B cell (primary cell): ENCODE measurements around the gene TENM4. TPM values are rescaled to one million over a fixed set of nuclear protein-coding genes. Genes with fewer than 3 reads are reported as not detected.

Experiments
- ATAC-seq: fragments of 200-7000 bp; cut with Tn5 transposase; one replicate; pipeline ENCODE4 v1.10.0; 2021; ENCODE audit warnings: low read depth, mild to moderate bottlenecking, moderate number of reproducible peaks, moderate library complexity
- CTCF ChIA-PET: fragments of 350-600 bp; sonication (Branson Sonifier 250); formaldehyde crosslinking; loops from one replicate; lab custom pipeline; 2021; ENCODE audit warnings: antibody characterized with exemption, inconsistent platforms; lab: Charles Lee
- POLR2A ChIA-PET: fragments of 350-600 bp; sonication (Branson Sonifier 250); formaldehyde crosslinking; loops from one replicate; lab custom pipeline; 2021; ENCODE audit warnings: antibody characterized with exemption; lab: Charles Lee
- DNase-seq: peaks from one replicate; pipeline ENCODE4 v3.0.0; 2013
- H2AFZ ChIP-seq: 2 replicates; pipeline ENCODE4 v1.6.1; 2012; ENCODE audit warnings: mild to moderate bottlenecking, low read depth, low read length; ENCODE audit not compliant: insufficient read depth, poor library complexity, severe bottlenecking
- H3K27ac ChIP-seq, 2 donors: 1 replicate in 1 of 2; 2 replicates in 1 of 2; pipeline ENCODE4 v1.5.1; 2012 to 2013; ENCODE audit warnings: low read length in 2 of 2, mild to moderate bottlenecking in 2 of 2, moderate library complexity in 1 of 2
- H3K27me3 ChIP-seq, 4 experiments: fragments of 200-600 bp in 1 of 4; sonication (generic) in 1 of 4; replicated peaks in 1 of 4; 1 replicate in 2 of 4; 2 replicates in 2 of 4; pipeline versions ENCODE4 v1.6.1 to v1.7.0; 2013 to 2016; ENCODE audit warnings: low read length in 3 of 4, mild to moderate bottlenecking in 2 of 4, mixed read lengths in 1 of 4, moderate library complexity in 1 of 4; ENCODE audit not compliant: insufficient read depth in 4 of 4, control insufficient read depth in 3 of 4; ENCODE audit errors: control extremely low read depth in 1 of 4
- H3K36me3 ChIP-seq, 2 experiments: replicated peaks in 1 of 2; 1 replicate in 1 of 2; 2 replicates in 1 of 2; pipeline versions ENCODE4 v1.6.1 to v1.7.1; 2013; ENCODE audit warnings: low read length in 1 of 2; ENCODE audit not compliant: insufficient read depth in 2 of 2, control insufficient read depth in 1 of 2; ENCODE audit errors: control extremely low read depth in 1 of 2, extremely low read depth in 1 of 2
- H3K4me1 ChIP-seq, 2 donors: fragments of 200-600 bp in 1 of 2; sonication (generic) in 1 of 2; 1 replicate in 1 of 2; 2 replicates in 1 of 2; pipeline versions ENCODE4 v1.5.1 to v1.6.1; 2013 to 2017; ENCODE audit warnings: low read length in 2 of 2; ENCODE audit not compliant: control insufficient read depth in 2 of 2, insufficient read depth in 2 of 2
- H3K4me2 ChIP-seq: replicated peaks from 2 replicates; pipeline ENCODE3; 2012; ENCODE audit warnings: mild to moderate bottlenecking, low read depth, low read length; ENCODE audit not compliant: poor library complexity, severe bottlenecking
- H3K4me3 ChIP-seq, 5 experiments: fragments of 200-600 bp in 1 of 5; sonication (generic) in 1 of 5; 1 replicate in 3 of 5; 2 replicates in 2 of 5; pipeline versions ENCODE4 v1.5.1 to v1.7.0; 2011 to 2016; ENCODE audit warnings: low read length in 4 of 5, mild to moderate bottlenecking in 4 of 5, low read depth in 2 of 5, control low read depth in 1 of 5, moderate library complexity in 1 of 5; ENCODE audit not compliant: insufficient read depth in 1 of 5; ENCODE audit errors: control extremely low read depth in 1 of 5, extremely low read depth in 1 of 5
- H3K79me2 ChIP-seq: fragments of 200-600 bp; sonication (generic); one replicate; pipeline ENCODE4 v1.6.0; 2016; ENCODE audit warnings: low read length; ENCODE audit not compliant: control insufficient read depth, insufficient read depth
- H3K9ac ChIP-seq: fragments of 200-600 bp; sonication (generic); 2 replicates; pipeline ENCODE4 v1.6.1; 2017; ENCODE audit warnings: mild to moderate bottlenecking, low read length, moderate library complexity
- H3K9me3 ChIP-seq, 3 donors: one replicate each; pipeline versions ENCODE4 v1.6.1 to v1.7.1; 2013; ENCODE audit warnings: low read length in 2 of 3; ENCODE audit not compliant: control insufficient read depth in 2 of 3, insufficient read depth in 1 of 3; ENCODE audit errors: control extremely low read depth in 1 of 3
- H4K20me1 ChIP-seq: 2 replicates; pipeline ENCODE4 v1.6.0; 2012; ENCODE audit warnings: mild to moderate bottlenecking, low read length; ENCODE audit not compliant: insufficient read depth, control insufficient read depth, poor library complexity, severe bottlenecking
- H3K27ac Mint-ChIP-seq: one replicate; pipeline ENCODE4 v1.8.0; 2021; ENCODE audit warnings: mixed read lengths
- H3K27me3 Mint-ChIP-seq: one replicate; pipeline ENCODE4 v1.8.0; 2021; ENCODE audit warnings: mixed read lengths
- H3K4me1 Mint-ChIP-seq: one replicate; pipeline ENCODE4 v1.8.0; 2021; ENCODE audit warnings: mixed read lengths
- H3K4me3 Mint-ChIP-seq: one replicate; pipeline ENCODE4 v1.8.0; 2021; ENCODE audit warnings: mixed read lengths
- H3K9me3 Mint-ChIP-seq: one replicate; pipeline ENCODE4 v1.8.0; 2022; ENCODE audit warnings: mixed read lengths; ENCODE audit not compliant: insufficient read depth
- EZH2 ChIP-seq: IDR thresholded peaks from 2 replicates; pipeline ENCODE4 v1.6.1; 2012; ENCODE audit warnings: borderline replicate concordance, low read depth, mild to moderate bottlenecking, moderate library complexity, low read length; ENCODE audit not compliant: insufficient read depth, poor library complexity, severe bottlenecking
- WGBS: methylation state at CpG from one replicate; pipeline ENCODE4 v1.1.5; 2013; ENCODE audit warnings: missing lambda C conversion rate; ENCODE audit not compliant: insufficient coverage; 5-methylcytosine and 5-hydroxymethylcytosine counted together
- intact Hi-C: fragments of 100-400 bp; cut with micrococcal nuclease; formaldehyde crosslinking; loops from one replicate; pipeline ENCODE4 v1.10.0; 2022
- polyA plus RNA-seq: library from polyadenylated mRNA; depleted of rRNA; stranded (reverse); fragments of >200 nt; gene quantifications from 2 replicates; pipeline ENCODE4 v1.2.3, GENCODE V29; 2012
- total RNA-seq, 2 donors: library from RNA; stranded (reverse); fragments of 120-200 nt in 1 of 2; gene quantifications; 1 replicate in 1 of 2; 2 replicates in 1 of 2; pipeline versions ENCODE4 v1.2.3 to v1.2.4, GENCODE V29; 2013 to 2022
- TF ChIP-seq, protein P1 (sequence below): fragments of 200-600 bp; IDR thresholded peaks from one replicate; pipeline ENCODE4 v1.8.0; 2022; ENCODE audit warnings: antibody characterized with exemption, mild to moderate bottlenecking

The TENM4 gene
- total and polyA plus RNA-seq, 2 donors (not counting 1 experiment from before 2014, with no cell fraction given) = 0.09 to 5.7 TPM

DNA sequence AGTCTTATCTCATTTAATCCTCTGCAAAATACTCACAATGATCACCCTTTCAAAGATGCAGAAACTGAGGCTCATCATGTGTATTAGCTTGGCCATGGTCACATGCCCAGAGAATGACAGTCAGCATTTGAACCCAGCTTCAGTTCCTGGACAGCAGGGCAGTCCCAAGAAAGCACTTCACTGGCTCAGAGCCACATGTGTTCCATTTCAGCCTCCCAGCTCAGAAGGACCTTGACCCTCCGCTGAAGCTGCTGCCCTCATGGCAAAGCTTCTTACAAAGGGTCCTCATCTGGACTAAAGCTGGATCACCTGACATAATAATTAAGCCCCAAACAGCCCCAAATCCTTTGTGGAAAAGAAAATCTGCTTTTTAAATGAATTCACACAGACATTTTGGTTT, 37.0 kb downstream of the TENM4 start:
- H3K27ac Mint-ChIP-seq = no peak overlapping the region
- POLR2A ChIA-PET = no interaction called here

DNA sequence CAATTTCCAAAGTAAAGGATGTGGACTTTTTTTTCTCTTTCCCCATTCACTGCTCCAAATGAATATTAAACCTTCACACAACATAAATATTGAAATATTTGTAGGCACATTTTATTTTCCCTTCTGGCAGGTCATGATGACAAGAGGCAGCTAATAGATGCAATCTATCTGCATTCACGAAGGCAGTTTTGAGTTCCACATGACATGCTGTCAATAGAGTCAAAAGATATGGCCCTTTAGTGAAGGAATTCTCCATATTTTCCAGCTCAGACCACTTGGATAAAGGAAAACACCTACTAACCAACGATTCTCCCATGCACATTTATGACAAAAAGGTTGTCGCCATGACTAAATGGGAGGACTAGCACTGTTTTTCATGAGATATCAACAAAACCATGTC, 37.9 kb downstream of the TENM4 start:
- TF ChIP-seq EZH2 = no peak
- TF ChIP-seq, protein P1, sequence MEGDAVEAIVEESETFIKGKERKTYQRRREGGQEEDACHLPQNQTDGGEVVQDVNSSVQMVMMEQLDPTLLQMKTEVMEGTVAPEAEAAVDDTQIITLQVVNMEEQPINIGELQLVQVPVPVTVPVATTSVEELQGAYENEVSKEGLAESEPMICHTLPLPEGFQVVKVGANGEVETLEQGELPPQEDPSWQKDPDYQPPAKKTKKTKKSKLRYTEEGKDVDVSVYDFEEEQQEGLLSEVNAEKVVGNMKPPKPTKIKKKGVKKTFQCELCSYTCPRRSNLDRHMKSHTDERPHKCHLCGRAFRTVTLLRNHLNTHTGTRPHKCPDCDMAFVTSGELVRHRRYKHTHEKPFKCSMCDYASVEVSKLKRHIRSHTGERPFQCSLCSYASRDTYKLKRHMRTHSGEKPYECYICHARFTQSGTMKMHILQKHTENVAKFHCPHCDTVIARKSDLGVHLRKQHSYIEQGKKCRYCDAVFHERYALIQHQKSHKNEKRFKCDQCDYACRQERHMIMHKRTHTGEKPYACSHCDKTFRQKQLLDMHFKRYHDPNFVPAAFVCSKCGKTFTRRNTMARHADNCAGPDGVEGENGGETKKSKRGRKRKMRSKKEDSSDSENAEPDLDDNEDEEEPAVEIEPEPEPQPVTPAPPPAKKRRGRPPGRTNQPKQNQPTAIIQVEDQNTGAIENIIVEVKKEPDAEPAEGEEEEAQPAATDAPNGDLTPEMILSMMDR = no peak
- WGBS = 75% methylated on average over 2 of the region's 3 CpGs
- H3K27me3 Mint-ChIP-seq = peaks cover 7% of the 10 kb centered on the region
- Histone ChIP-seq H2AFZ (no peak overlapping the region), H3K4me3 (no peak overlapping the region), H3K27me3 (peaks cover 0 to 10% (median 0%) of the 10 kb centered on the region in 4 experiments), H3K4me2 (no peak overlapping the region), H3K4me1 (peaks cover 11 to 12% of the 10 kb centered on the region in 2 donors), H3K9ac (no peak overlapping the region), H3K27ac (no peak overlapping the region), H3K79me2 (no peaks in the 10 kb centered on the region), H3K9me3 (no peaks in the 10 kb centered on the region), H4K20me1 (no peaks in the 10 kb centered on the region), H3K36me3 (no peaks in the 10 kb centered on the region)
- no peak for ATAC-seq
- H3K4me3 Mint-ChIP-seq = no peak overlapping the region
- no peak overlapping the region for H3K27ac Mint-ChIP-seq
- POLR2A ChIA-PET = no interaction called here
- CTCF ChIA-PET = interaction anchor here (1.1 to 4.5 kb wide), 2 partner anchors 9 to 89 kb away, joined by 3 to 76 read pairs; no protein-coding TSS in a partner anchor
- intact Hi-C loops = no loop called here
- DNase-seq = no peak
- H3K4me1 Mint-ChIP-seq = peaks cover 11% of the 10 kb centered on the region
- no peaks in the 10 kb centered on the region for H3K9me3 Mint-ChIP-seq

More for the DNA sequence above, 37.0 kb downstream of the TENM4 start:
- intact Hi-C loops = no loop called here
- Histone ChIP-seq H2AFZ (no peak overlapping the region), H3K27ac (no peak overlapping the region), H3K36me3 (no peaks in the 10 kb centered on the region), H3K4me3 (no peak overlapping the region), H4K20me1 (no peaks in the 10 kb centered on the region), H3K79me2 (no peaks in the 10 kb centered on the region), H3K9ac (no peak overlapping the region), H3K27me3 (peaks cover 0 to 10% (median 0%) of the 10 kb centered on the region in 4 experiments), H3K4me2 (no peak overlapping the region), H3K4me1 (peaks cover 11 to 12% of the 10 kb centered on the region in 2 donors), H3K9me3 (no peaks in the 10 kb centered on the region)
- CTCF ChIA-PET = interaction anchor here (0.8 to 1.2 kb wide), 2 partner anchors 25 to 35 kb away, joined by 3 to 4 read pairs; no protein-coding TSS in a partner anchor
- no peak for TF ChIP-seq EZH2
- DNase-seq (no peak), ATAC-seq (no peak)
- H3K27me3 Mint-ChIP-seq = peaks cover 7% of the 10 kb centered on the region
- H3K4me1 Mint-ChIP-seq = peaks cover 11% of the 10 kb centered on the region
- 100% methylated on average over 1 of the region's 1 CpG for WGBS
- H3K9me3 Mint-ChIP-seq = no peaks in the 10 kb centered on the region
- H3K4me3 Mint-ChIP-seq = no peak overlapping the region
